Measurements from ENCODE around the gene AGAP1. TPM values are rescaled to one million over a fixed set of nuclear protein-coding genes. Genes with fewer than 3 reads are reported as not detected.

The AGAP1 gene
- total RNA-seq, 4 donors from 2014 or later: 7.2 to 19.6 (median 15.2) TPM

DNA sequence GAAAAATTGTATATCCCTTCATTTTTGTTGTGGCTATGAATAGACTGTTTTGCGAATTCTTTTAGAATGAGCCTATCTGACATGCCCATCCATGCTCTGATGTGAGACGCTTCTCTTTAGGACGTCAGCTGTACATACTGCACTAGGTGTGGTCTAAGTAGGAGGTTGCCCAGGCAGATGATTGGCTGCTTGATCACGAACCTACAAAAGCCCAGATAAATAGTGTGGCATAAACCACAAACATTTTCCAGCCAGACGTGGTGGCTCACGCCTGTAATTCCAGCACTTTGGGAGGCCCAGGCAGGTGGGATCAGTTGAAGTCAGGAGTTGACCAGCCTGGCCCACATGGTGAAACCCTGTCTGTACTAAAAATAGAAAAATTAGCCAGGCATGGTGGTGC lies 251.8 kb downstream of the AGAP1 start:
- WGBS, 2 donors: 74 to 81% methylated on average over 6 of the region's 6 CpGs
- Histone ChIP-seq H3K27ac (no peak overlapping the region), H3K9me3 (no peaks in the 10 kb centered on the region), H3K27me3 (no peaks in the 10 kb centered on the region), H3K4me1 (peaks cover 0 to 29% (median 9%) of the 10 kb centered on the region in 3 donors), H3K36me3 (peaks cover 0 to 41% (median 0%) of the 10 kb centered on the region in 3 donors), H3K4me3 (no peak overlapping the region)
- intact Hi-C loops (cut with DNase I): loop anchor here (5.0 to 10.0 kb wide), 2 partner anchors 148 to 611 kb away; no protein-coding TSS in a partner anchor
- TF ChIP-seq, protein P1, sequence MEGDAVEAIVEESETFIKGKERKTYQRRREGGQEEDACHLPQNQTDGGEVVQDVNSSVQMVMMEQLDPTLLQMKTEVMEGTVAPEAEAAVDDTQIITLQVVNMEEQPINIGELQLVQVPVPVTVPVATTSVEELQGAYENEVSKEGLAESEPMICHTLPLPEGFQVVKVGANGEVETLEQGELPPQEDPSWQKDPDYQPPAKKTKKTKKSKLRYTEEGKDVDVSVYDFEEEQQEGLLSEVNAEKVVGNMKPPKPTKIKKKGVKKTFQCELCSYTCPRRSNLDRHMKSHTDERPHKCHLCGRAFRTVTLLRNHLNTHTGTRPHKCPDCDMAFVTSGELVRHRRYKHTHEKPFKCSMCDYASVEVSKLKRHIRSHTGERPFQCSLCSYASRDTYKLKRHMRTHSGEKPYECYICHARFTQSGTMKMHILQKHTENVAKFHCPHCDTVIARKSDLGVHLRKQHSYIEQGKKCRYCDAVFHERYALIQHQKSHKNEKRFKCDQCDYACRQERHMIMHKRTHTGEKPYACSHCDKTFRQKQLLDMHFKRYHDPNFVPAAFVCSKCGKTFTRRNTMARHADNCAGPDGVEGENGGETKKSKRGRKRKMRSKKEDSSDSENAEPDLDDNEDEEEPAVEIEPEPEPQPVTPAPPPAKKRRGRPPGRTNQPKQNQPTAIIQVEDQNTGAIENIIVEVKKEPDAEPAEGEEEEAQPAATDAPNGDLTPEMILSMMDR (IDR thresholded peaks at IDR 0.05): no peak
- TF ChIP-seq POLR2A (IDR thresholded peaks at IDR 0.05): no peak
- DNase-seq: no peak

DNA sequence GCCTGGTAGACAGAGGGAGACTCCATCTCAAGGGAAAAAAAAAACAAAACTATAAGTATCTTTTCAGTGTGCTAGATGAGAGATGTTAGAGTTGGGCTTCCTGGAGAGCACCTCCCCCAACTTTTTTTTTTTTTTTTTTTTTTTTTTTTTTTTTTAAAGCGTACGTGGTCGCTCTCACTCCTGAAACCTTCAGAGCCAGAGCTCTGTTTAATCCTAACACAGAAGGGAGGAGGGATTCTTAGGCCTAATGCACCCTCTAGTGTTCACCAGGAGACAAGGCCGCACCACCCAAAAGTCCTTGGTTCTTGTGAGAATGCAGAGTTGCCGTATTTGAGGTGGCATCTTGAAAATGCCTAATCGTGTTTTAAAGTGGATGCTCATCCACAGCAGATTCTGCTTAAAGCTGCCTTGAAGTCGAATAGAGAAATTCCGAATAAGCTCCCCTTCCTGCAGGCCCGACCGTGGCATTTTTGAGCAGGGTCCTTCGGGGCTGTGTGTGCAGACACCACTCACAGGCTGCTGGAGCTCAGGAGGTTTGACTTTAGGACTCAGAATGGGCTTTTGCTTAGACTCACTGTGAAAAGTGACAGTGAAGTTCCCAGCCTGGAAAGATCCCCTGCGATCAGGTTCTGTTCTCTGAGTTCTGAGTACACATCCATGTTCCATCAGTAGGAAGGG lies 252.6 kb downstream of the AGAP1 start:
- no peak for DNase-seq
- peak overlapping the region in 1 of 4 donors; percentile 36 for H3K27ac ChIP-seq
- no peaks in the 10 kb centered on the region for H3K9me3 ChIP-seq
- H3K4me3 ChIP-seq: no peak overlapping the region
- intact Hi-C loops (cut with DNase I): loop anchor here (5.0 to 10.0 kb wide), 2 partner anchors 149 to 612 kb away; no protein-coding TSS in a partner anchor
- peaks cover 0 to 29% (median 9%) of the 10 kb centered on the region in 3 donors for H3K4me1 ChIP-seq
- TF ChIP-seq POLR2A (IDR thresholded peaks at IDR 0.05): no peak
- TF ChIP-seq, protein P1 (IDR thresholded peaks at IDR 0.05): peak; percentile 41 to 84 (median 78)
- peaks cover 0 to 49% (median 0%) of the 10 kb centered on the region in 3 donors for H3K36me3 ChIP-seq
- H3K27me3 ChIP-seq: no peaks in the 10 kb centered on the region
- 24 to 29% methylated on average over 6 to 11 of the region's 12 CpGs for WGBS, 2 donors

DNA sequence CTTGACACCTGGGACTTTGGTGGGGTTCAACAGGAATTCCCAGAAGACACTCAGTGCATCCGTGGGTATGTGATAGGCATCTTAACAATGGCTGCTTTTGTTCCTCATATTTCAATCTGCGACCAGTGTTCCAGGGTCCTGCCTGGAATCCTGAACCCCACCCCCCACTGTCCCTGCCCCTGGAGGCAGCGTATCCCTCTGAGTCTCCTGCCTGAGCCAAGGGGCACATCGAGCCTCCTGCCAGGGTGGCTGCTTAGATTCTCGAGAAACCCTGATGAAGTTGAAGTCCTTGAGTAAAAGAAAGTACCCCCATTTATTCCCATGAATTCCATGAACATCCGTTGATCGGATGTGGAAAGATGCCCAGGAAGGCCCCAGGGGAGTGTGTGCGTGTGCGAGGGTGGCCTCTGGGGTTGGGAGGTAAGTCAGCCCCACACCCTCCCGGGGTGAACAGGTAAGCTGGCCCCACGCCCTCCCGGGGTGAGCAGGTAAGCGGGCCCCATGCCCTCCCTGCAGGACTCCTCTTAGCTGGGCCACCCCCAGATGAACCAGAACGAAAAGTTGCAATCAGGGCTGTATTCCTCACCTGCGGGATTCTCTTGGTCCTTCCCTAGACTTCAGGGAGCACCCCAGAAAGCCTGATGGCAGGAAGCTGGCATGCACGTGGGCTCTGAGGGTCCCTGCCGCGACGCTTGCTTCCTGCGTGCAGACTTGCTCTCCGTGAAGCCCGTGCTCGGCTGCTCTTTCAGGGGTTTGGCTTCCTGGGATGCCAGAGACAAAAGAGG lies 253.3 kb downstream of the AGAP1 start:
- 51 to 63% methylated on average over 11 to 17 of the region's 23 CpGs for WGBS, 2 donors

DNA sequence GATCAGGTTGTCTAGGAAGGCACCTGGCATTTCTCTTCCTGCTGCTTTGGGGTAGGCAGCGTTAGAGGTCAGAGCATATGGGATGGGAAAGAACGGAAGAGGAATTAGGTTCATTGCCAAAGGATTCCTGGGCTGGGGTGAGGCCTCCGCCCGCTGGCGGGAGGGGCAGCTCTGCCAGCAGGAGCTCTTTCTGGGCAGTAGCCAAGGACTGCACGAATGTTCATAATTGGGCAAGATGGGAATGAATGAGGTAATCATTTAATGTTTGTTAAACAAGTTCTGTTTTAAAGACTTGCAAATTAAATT lies 253.9 kb downstream of the AGAP1 start:
- intact Hi-C loops (cut with DNase I): loop anchor here (5.0 to 10.0 kb wide), 2 partner anchors 150 to 613 kb away; no protein-coding TSS in a partner anchor

More for the DNA sequence above, 253.3 kb downstream of the AGAP1 start:
- Histone ChIP-seq H3K4me3 (no peak overlapping the region), H3K4me1 (peaks cover 0 to 29% (median 9%) of the 10 kb centered on the region in 3 donors), H3K36me3 (peaks cover 0 to 52% (median 0%) of the 10 kb centered on the region in 3 donors), H3K27ac (peak overlapping the region in 1 of 4 donors; percentile 7), H3K27me3 (no peaks in the 10 kb centered on the region), H3K9me3 (no peaks in the 10 kb centered on the region)
- intact Hi-C loops (cut with DNase I): loop anchor here (5.0 to 10.0 kb wide), 2 partner anchors 150 to 612 kb away; no protein-coding TSS in a partner anchor
- no peak for TF ChIP-seq POLR2A (IDR thresholded peaks at IDR 0.05)
- TF ChIP-seq, protein P1 (IDR thresholded peaks at IDR 0.05): no peak
- no peak for DNase-seq

More for the DNA sequence above, 253.9 kb downstream of the AGAP1 start:
- Histone ChIP-seq H3K27ac (peak overlapping the region in 2 of 4 donors; percentile 7 to 31), H3K9me3 (no peaks in the 10 kb centered on the region), H3K36me3 (peaks cover 0 to 54% (median 0%) of the 10 kb centered on the region in 3 donors), H3K4me1 (peaks cover 0 to 29% (median 9%) of the 10 kb centered on the region in 3 donors), H3K4me3 (no peak overlapping the region), H3K27me3 (no peaks in the 10 kb centered on the region)
- DNase-seq: no peak
- WGBS, 2 donors: 21 to 25% methylated on average over 6 of the region's 6 CpGs
- TF ChIP-seq, protein P1 (IDR thresholded peaks at IDR 0.05): peak in 1 of 6 experiments; percentile 5
- no peak for TF ChIP-seq POLR2A (IDR thresholded peaks at IDR 0.05)
